SU-DHL-6 (cell line): ENCODE results near the gene PARP3.

Source experiments
- H2AFZ ChIP-seq: fragments of 200-600 bp; sonication (generic); 2 replicates; pipeline ENCODE4 v1.6.1; 2014; ENCODE audit warnings: low read depth, mild to moderate bottlenecking, moderate library complexity, mixed read lengths, antibody characterized with exemption, low read length; ENCODE audit not compliant: severe bottlenecking
- H3F3A ChIP-seq: fragments of 200-600 bp; shearing (Covaris generic); 2 replicates; pipeline ENCODE4 v1.6.0; 2016; ENCODE audit warnings: antibody characterized with exemption, mild to moderate bottlenecking; ENCODE audit not compliant: insufficient read depth
- H3K27ac ChIP-seq: fragments of 200-600 bp; sonication (generic); 2 replicates; pipeline ENCODE4 v1.5.1; 2016; ENCODE audit warnings: low read depth, mild to moderate bottlenecking, low read length, moderate library complexity, mixed read lengths
- H3K27me3 ChIP-seq: fragments of 200-600 bp; sonication (generic), shearing (Covaris generic); 2 replicates; pipeline ENCODE4 v1.6.0; 2014; ENCODE audit warnings: mild to moderate bottlenecking, low read length
- H3K36me3 ChIP-seq: fragments of 200-600 bp; sonication (generic); 2 replicates; pipeline ENCODE4 v1.6.1; 2014; ENCODE audit warnings: mild to moderate bottlenecking, low read length, mixed read lengths
- H3K4me2 ChIP-seq: fragments of 300-600, 200-600 bp; shearing (Covaris generic), sonication (generic); 2 replicates; pipeline ENCODE4 v1.6.0; 2014; ENCODE audit warnings: low read length, low read depth, mild to moderate bottlenecking; ENCODE audit not compliant: poor library complexity, severe bottlenecking
- H3K4me3 ChIP-seq: fragments of 200-600 bp; sonication (generic); 2 replicates; pipeline ENCODE4 v1.5.1; 2014; ENCODE audit warnings: antibody characterized with exemption, low read length, mild to moderate bottlenecking, mixed read lengths; ENCODE audit not compliant: insufficient read depth, poor library complexity, severe bottlenecking
- H3K79me2 ChIP-seq: fragments of 200-600 bp; sonication (generic); 2 replicates; pipeline ENCODE4 v1.6.1; 2014; ENCODE audit warnings: mild to moderate bottlenecking, low read length, moderate library complexity; ENCODE audit not compliant: insufficient read depth
- H3K9ac ChIP-seq: fragments of 200-600 bp; sonication (generic); 2 replicates; pipeline ENCODE4 v1.7.0; 2014; ENCODE audit warnings: mild to moderate bottlenecking, low read length
- H3K9me2 ChIP-seq: fragments of 200-600 bp; sonication (generic); replicated peaks from 2 replicates; pipeline ENCODE4 v1.6.1; 2014; ENCODE audit warnings: low read length; ENCODE audit not compliant: insufficient read depth
- H3K9me3 ChIP-seq: fragments of 200-600 bp; sonication (generic); 2 replicates; pipeline ENCODE4 v1.6.1; 2014; ENCODE audit warnings: low read length, mixed read lengths; ENCODE audit not compliant: insufficient read depth
- H4K20me1 ChIP-seq: fragments of 200-600 bp; sonication (generic); 2 replicates; pipeline ENCODE4 v1.6.1; 2014; ENCODE audit warnings: low read depth, mild to moderate bottlenecking, antibody characterized with exemption, low read length, moderate library complexity, mixed read lengths
- CTCF ChIP-seq: fragments of 200-600 bp; sonication (generic); IDR thresholded peaks from one replicate; pipeline ENCODE4 v1.5.1; 2017; ENCODE audit warnings: antibody characterized with exemption, mild to moderate bottlenecking, low read length, moderate library complexity; ENCODE audit not compliant: insufficient read depth, poor library complexity, severe bottlenecking
- EZH2phosphoT487 ChIP-seq: fragments of 200-600 bp; sonication (generic), shearing (Covaris generic); conservative IDR thresholded peaks from 2 replicates; pipeline ENCODE4 v1.6.1; 2018; ENCODE audit warnings: mild to moderate bottlenecking, antibody characterized with exemption, low read length, moderate library complexity, mixed read lengths

PARP3 gene

GRCh38 chr3:51949121-51949520, 7.0 kb downstream of the PARP3 start:
- no peak overlapping the region for H3K4me2 ChIP-seq
- no peaks in the 10 kb centered on the region for H4K20me1 ChIP-seq
- no peak for TF ChIP-seq EZH2phosphoT487
- TF ChIP-seq CTCF, result no peak
- H3K9me3 ChIP-seq, result no peaks in the 10 kb centered on the region
- H3K27ac ChIP-seq, result no peak overlapping the region
- no peaks in the 10 kb centered on the region for H3K27me3 ChIP-seq
- no peak overlapping the region for H2AFZ ChIP-seq
- H3K79me2 ChIP-seq, result no peaks in the 10 kb centered on the region
- no peak overlapping the region for H3K9ac ChIP-seq
- H3K9me2 ChIP-seq, result no peaks in the 10 kb centered on the region
- no peak overlapping the region for H3K4me3 ChIP-seq
- H3K36me3 ChIP-seq, result no peaks in the 10 kb centered on the region
- H3F3A ChIP-seq, result no peaks in the 10 kb centered on the region

- Histone ChIP-seq H3K79me2 (no peaks in the 10 kb centered on the region), H4K20me1 (no peaks in the 10 kb centered on the region), H3K4me2 (no peak overlapping the region), H3K27me3 (no peaks in the 10 kb centered on the region), H3K36me3 (no peaks in the 10 kb centered on the region), H2AFZ (no peak overlapping the region), H3K4me3 (no peak overlapping the region), H3K9me3 (no peaks in the 10 kb centered on the region), H3K27ac (no peak overlapping the region), H3F3A (no peaks in the 10 kb centered on the region), H3K9ac (no peak overlapping the region), H3K9me2 (no peaks in the 10 kb centered on the region)
- no peak for TF ChIP-seq CTCF
- no peak for TF ChIP-seq EZH2phosphoT487
These were observed 8.7 kb downstream of the PARP3 start for GRCh38 chr3:51950899-51951298.

GRCh38 chr3:51953445-51953844, 11.3 kb downstream of the PARP3 start:
- Histone ChIP-seq H3K27ac (no peak overlapping the region), H2AFZ (no peak overlapping the region), H3K9me3 (no peaks in the 10 kb centered on the region), H3K4me3 (no peak overlapping the region), H3K27me3 (no peaks in the 10 kb centered on the region), H3K36me3 (no peaks in the 10 kb centered on the region), H3K79me2 (no peaks in the 10 kb centered on the region), H3F3A (no peaks in the 10 kb centered on the region), H4K20me1 (no peaks in the 10 kb centered on the region), H3K9me2 (no peaks in the 10 kb centered on the region), H3K9ac (no peak overlapping the region), H3K4me2 (no peak overlapping the region)
- no peak for TF ChIP-seq EZH2phosphoT487
- no peak for TF ChIP-seq CTCF
